NCI-H2107 treated with DMSO at 0.1 percent for 48 hours (cell line): ENCODE measurements around the gene RTN4IP1.

Experiments used
- DNase-seq: peaks from one replicate; lab custom pipeline; 2025; ENCODE audit not compliant: unreplicated experiment; lab: John Stamatoyannopoulos, UW

Gene RTN4IP1

GRCh38 chr6:106629103-106629858 is at the start of gene RTN4IP1, which contains the start of gene QRSL1:
TSS of gene RTN4IP1 (minus strand) at chr6:106629498. CDS start at chr6:106629021, 477 bp downstream.
TSS of gene QRSL1 (plus strand) at chr6:106629578. CDS start at chr6:106629682, 104 bp downstream.
- peak; percentile 96 for DNase-seq

GRCh38 chr6:106677282-106677681 is 48.0 kb upstream of the RTN4IP1 start:
- no peak for DNase-seq

GRCh38 chr6:106674541-106675229 is 45.4 kb upstream of the RTN4IP1 start:
- no peak for DNase-seq

- DNase-seq, result no peak
Observed at GRCh38 chr6:106671651-106672050, 42.4 kb upstream of the RTN4IP1 start.

- DNase-seq, result no peak
Observed at GRCh38 chr6:106670236-106670635, 40.9 kb upstream of the RTN4IP1 start.

GRCh38 chr6:106667022-106667402 is 37.7 kb upstream of the RTN4IP1 start:
- DNase-seq, result no peak

- no peak for DNase-seq
Observed at GRCh38 chr6:106666282-106667021, 37.2 kb upstream of the RTN4IP1 start.

- no peak for DNase-seq
Observed at GRCh38 chr6:106662458-106662857, 33.2 kb upstream of the RTN4IP1 start.

GRCh38 chr6:106659859-106660258 is 30.6 kb upstream of the RTN4IP1 start:
- DNase-seq, result no peak

GRCh38 chr6:106658469-106658868 is 29.2 kb upstream of the RTN4IP1 start:
- DNase-seq, result no peak

- no peak for DNase-seq
Observed at GRCh38 chr6:106648651-106649308, 19.5 kb upstream of the RTN4IP1 start.

- DNase-seq, result no peak
Observed at GRCh38 chr6:106643061-106643460, 13.8 kb upstream of the RTN4IP1 start.

GRCh38 chr6:106642476-106642875 is 13.2 kb upstream of the RTN4IP1 start:
- no peak for DNase-seq

- DNase-seq, result no peak
Observed at GRCh38 chr6:106639812-106640211, 10.5 kb upstream of the RTN4IP1 start.

GRCh38 chr6:106637717-106638341 is 8.5 kb upstream of the RTN4IP1 start:
- no peak for DNase-seq

- DNase-seq, result no peak
Observed at GRCh38 chr6:106637051-106637716, 7.9 kb upstream of the RTN4IP1 start.

GRCh38 chr6:106634565-106634964 is 5.3 kb upstream of the RTN4IP1 start:
- DNase-seq, result no peak

GRCh38 chr6:106631346-106631745 is 2.0 kb upstream of the RTN4IP1 start:
- no peak for DNase-seq

GRCh38 chr6:106630366-106630765 is 1.1 kb upstream of the RTN4IP1 start:
- peak; percentile 27 for DNase-seq

GRCh38 chr6:106629859-106630163 is 513 bp upstream of the RTN4IP1 start:
- DNase-seq, result no peak
